SK-N-SH (cell line): ENCODE data around the gene POLR3GL.

Experiments
- JUND ChIP-seq: IDR thresholded peaks from 2 replicates; pipeline ENCODE4 v1.4.0; 2012
- MXI1 ChIP-seq: IDR thresholded peaks from 2 replicates; pipeline ENCODE4 v1.6.1; 2012; ENCODE audit warnings: mild to moderate bottlenecking, low read depth, low read length, improper control_type of control experiment
- NFIC ChIP-seq: IDR thresholded peaks from 2 replicates; pipeline ENCODE4 v1.4.0; 2012; ENCODE audit warnings: borderline replicate concordance
- RAD21 ChIP-seq: IDR thresholded peaks from 2 replicates; pipeline ENCODE4 v1.6.1; 2012; ENCODE audit warnings: mild to moderate bottlenecking, low read length
- SIN3A ChIP-seq: IDR thresholded peaks from 2 replicates; pipeline ENCODE4 v1.6.1; 2012; ENCODE audit warnings: low read depth, mild to moderate bottlenecking, low read length, moderate library complexity, borderline replicate concordance
- SMC3 ChIP-seq: IDR thresholded peaks from 2 replicates; pipeline ENCODE4 v1.6.1; 2012; ENCODE audit warnings: low read depth, low read length, improper control_type of control experiment
- TAF1 ChIP-seq: IDR thresholded peaks from 2 replicates; pipeline ENCODE4 v1.6.1; 2012; ENCODE audit warnings: low read depth, mild to moderate bottlenecking, low read length, moderate library complexity, borderline replicate concordance
- TEAD4 ChIP-seq: IDR thresholded peaks from 2 replicates; pipeline ENCODE4 v1.4.0; 2012; ENCODE audit warnings: mild to moderate bottlenecking, borderline replicate concordance; ENCODE audit not compliant: insufficient read depth
- YY1 ChIP-seq: IDR thresholded peaks from 2 replicates; pipeline ENCODE4 v1.4.0; 2012; ENCODE audit warnings: low read depth, mild to moderate bottlenecking
- TF ChIP-seq, protein P1 (sequence below): fragments of 150-350 bp; IDR thresholded peaks from 2 replicates; pipeline ENCODE4 v1.6.1; 2017; ENCODE audit warnings: antibody characterized with exemption, low read length, low read depth, borderline replicate concordance
- TF ChIP-seq, protein P2 (sequence below): fragments of 200-600 bp; sonication (generic); IDR thresholded peaks from 2 replicates; pipeline ENCODE4 v1.6.1; 2017; ENCODE audit warnings: antibody characterized with exemption, mild to moderate bottlenecking, moderate library complexity

GRCh38 chr1:145974721-145975120 is 10.2 kb downstream of the POLR3GL start:
- TF ChIP-seq, protein P1, sequence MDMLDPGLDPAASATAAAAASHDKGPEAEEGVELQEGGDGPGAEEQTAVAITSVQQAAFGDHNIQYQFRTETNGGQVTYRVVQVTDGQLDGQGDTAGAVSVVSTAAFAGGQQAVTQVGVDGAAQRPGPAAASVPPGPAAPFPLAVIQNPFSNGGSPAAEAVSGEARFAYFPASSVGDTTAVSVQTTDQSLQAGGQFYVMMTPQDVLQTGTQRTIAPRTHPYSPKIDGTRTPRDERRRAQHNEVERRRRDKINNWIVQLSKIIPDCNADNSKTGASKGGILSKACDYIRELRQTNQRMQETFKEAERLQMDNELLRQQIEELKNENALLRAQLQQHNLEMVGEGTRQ, result no peak
- TF ChIP-seq NFIC (no peak), JUND (no peak), RAD21 (no peak), SMC3 (no peak), YY1 (no peak), SIN3A (no peak), TEAD4 (no peak), MXI1 (no peak), TAF1 (no peak)
- TF ChIP-seq, protein P2, sequence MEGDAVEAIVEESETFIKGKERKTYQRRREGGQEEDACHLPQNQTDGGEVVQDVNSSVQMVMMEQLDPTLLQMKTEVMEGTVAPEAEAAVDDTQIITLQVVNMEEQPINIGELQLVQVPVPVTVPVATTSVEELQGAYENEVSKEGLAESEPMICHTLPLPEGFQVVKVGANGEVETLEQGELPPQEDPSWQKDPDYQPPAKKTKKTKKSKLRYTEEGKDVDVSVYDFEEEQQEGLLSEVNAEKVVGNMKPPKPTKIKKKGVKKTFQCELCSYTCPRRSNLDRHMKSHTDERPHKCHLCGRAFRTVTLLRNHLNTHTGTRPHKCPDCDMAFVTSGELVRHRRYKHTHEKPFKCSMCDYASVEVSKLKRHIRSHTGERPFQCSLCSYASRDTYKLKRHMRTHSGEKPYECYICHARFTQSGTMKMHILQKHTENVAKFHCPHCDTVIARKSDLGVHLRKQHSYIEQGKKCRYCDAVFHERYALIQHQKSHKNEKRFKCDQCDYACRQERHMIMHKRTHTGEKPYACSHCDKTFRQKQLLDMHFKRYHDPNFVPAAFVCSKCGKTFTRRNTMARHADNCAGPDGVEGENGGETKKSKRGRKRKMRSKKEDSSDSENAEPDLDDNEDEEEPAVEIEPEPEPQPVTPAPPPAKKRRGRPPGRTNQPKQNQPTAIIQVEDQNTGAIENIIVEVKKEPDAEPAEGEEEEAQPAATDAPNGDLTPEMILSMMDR, result no peak
